Superior temporal gyrus (tissue), 1 donor: ENCODE results near the gene PPFIBP1.
"Not testable (repeated sequence)": the region's sequence is repeated elsewhere in the genome, so short reads cannot be mapped to it uniquely, and the experiment has no call there.

Experiments
- DNase-seq: peaks from one replicate; pipeline ENCODE4 v3.0.0-alpha.2; 2016; ENCODE audit errors: extremely low spot score

Gene PPFIBP1

DNA sequence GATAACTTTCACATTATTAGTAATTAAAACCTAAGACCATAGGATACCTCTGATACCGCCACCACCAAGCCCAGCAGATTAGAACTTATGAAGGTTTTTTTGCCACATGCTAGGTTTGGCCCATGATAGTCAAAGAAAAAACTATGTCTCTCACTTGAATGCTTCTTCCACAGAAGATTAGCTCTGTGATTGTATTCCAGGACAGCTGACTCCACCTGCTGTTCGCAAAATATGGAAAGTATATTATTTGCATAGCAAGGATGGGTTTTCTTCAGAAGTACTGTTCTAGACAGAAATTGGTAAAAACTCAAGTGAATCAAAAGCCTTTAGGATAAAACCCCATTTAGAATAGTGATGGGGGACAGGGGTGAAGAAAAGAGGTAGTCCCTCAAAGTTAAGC is 42.2 kb downstream of the PPFIBP1 start:
- peak; percentile 46 for DNase-seq

DNA sequence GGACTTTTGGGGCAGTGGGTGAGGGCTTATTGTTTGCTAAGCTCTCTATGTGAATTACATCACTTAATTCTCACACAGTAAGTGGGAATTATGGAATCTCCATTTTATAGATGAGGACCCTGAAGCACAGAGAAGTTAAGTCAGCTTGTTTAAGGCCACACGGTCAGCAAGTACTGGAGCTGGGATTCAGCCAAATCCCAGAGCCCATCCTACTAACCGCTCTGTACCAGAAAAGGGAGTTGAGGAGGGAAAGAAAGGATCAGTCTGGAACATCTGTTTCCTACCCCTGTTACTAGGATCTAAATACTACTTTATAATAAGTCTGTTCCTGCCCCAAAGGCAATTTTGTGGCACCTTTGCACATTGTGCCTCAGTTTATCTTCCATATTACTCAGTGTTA is 42.6 kb downstream of the PPFIBP1 start:
- no peak for DNase-seq

DNA sequence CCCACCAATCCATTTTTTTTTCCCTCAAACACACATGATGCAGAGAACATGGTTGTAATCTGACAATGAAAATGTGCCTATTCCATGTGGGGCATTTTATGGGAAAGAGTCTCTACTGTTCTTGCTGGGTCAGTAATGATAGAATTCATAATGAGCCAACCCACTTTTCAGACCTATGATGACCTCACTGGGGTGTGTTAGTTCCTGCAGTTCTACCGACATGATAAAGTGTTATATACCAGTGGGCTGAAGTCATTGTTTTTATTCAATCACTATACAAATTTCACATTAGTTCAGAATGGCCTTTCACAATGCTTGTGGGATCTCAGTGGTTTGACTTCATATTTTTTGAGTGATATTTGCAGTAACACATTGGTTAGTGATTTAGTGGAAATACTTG is 47.5 kb downstream of the PPFIBP1 start:
- no peak for DNase-seq

DNA sequence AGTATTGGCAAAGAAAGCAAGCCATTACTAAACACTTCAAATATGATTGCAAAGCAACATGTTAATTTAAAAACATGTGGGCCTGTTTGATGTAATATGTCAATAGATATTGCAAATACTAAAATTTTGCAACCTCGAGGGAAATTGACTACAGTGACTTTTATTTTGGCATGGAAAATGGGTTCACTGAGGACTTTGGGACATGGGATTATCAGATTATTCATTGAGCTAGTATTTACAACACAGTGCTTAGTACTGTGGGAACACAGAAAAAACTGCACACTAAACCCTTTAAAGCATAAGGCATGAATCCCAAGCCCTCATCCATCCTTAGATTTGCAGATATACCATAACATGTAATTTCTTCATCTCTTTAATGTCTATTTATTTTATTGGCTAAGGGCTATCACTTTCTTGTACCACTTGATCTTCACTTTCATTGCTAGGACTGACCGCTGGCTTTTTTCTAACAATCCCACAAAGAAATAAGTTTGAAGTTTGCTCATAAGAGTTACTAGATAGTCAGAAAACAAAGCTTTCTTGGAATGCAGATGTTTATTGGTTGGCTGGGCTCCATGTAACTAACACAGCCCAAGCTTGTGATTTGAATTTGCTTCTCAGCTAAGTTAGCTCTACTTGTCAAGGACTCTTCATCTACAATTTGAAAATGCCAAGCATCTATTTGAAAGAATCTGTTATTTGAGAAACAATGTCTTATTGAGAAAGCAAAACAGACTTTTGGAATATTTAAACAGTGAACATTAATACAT is 48.7 kb downstream of the PPFIBP1 start:
- DNase-seq, result no peak

DNA sequence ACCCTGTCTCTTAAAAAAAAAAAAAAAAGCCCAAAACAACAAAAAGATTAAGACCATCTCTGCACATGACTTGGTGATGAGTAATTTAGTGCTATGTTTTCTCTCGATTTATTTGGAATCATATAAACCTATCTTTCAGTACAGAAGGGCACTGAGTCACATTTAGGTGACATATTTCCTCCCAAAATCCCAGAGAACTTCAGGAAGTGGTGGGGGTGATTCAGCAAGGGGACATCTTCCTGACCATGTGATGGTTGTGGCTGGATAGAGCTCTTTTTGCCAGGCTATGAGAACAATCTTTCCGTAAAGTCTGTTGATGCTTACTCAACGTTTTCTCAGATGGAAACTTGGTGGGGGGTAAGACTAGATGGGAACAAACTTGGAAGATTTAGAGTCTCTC is 50.0 kb downstream of the PPFIBP1 start:
- DNase-seq, result no peak

- DNase-seq, result no peak
Measured at GRCh38 chr12:27575090-27575761, 51.2 kb downstream of the PPFIBP1 start.

DNA sequence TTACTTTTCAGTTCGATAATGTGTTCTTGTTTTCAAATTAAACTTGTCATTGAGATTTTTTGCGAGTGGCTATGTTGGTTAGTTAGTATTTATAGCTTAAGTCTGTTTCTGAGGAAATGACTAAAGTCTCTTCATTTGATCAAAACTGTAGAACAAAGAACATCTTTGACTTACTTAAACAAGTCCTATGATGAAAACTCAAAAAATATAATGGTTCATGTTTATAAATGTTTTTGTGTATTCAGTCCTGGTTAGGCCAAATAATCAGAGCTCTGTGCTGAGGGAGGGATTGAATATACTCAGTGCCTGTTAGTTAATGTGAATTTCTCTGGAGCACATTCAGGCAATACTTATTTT is 51.7 kb downstream of the PPFIBP1 start:
- peak; percentile 66 for DNase-seq

DNA sequence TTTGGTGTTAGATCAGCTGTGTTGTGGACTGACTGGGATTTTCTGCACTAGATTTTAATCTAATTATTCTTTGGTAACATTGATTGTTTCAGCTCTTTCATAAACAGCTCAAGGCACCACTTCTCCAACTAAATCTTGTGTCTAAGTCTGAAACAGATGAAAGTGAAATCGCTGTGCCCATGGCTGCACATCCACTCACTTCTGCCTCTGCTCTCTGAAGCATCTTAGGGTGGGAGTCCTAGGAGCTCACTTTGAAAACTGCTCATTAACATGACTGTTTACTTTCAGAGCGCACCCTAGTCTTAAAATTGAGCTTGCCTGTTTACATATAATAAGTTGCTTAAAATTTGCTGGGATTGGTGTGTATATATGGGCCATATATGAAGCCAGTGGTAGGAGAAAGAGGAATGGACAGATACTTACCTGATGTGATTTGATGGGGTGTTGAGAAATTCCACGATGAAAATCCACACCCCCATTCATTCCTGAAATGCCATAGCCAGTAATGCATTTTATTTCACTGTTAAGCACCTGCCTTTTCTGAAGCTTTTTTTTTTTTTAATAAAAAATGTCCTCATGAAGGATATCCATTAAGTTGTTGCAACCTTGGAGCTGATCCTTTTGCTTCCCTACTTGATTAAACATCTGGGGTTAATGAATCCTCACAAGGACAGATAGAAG is 52.8 kb downstream of the PPFIBP1 start:
- no peak for DNase-seq

- no peak for DNase-seq
Measured at GRCh38 chr12:27577688-27578087, 53.7 kb downstream of the PPFIBP1 start.

GRCh38 chr12:27578689-27579372 is 54.8 kb downstream of the PPFIBP1 start:
- no peak for DNase-seq

DNA sequence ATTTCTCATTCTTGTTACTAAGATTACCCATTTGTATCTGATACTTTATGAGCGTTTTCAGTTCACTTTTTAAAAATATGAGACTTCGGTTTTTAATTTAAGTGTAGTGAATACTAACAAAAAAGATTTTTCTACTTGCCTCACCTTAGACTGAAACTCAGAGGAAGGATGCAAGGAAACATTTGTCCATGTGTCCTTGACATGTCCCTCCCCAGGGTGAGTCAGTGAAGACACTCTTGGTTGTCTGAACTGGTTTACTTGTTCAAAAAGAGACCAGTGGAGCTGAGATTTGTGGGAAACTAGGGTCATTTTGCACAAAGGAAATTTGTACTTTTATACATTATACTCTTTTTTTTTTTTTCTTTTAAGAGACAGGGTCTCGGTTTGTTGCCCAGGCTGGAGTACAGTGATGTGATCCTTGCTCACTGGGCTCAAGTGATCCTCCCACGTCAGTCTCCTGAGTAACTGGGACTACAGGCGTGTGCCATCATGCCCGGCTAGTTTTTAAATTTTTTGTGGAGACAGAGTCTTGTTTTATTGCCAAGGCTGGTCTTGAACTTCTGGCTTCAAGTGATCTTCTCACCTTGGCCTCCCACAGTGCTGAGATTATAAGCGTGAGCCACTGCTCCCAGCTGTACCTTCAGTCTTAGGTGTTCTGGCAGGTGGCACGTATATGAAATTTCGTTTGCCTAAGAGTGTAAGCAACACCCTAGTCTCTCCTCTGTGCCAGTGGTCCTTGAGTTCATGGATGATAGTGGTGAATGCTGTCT is 56.7 kb downstream of the PPFIBP1 start:
- DNase-seq, result no peak

- DNase-seq, result not testable (repeated sequence)
Measured at GRCh38 chr12:27581331-27581671, 57.3 kb downstream of the PPFIBP1 start.

- peak; percentile 61 for DNase-seq
Measured at GRCh38 chr12:27581833-27582232, 57.8 kb downstream of the PPFIBP1 start.

GRCh38 chr12:27582445-27582844 is 58.4 kb downstream of the PPFIBP1 start:
- not testable (repeated sequence) for DNase-seq

GRCh38 chr12:27583057-27583797 is 59.2 kb downstream of the PPFIBP1 start:
- DNase-seq, result no peak

- DNase-seq, result no peak
Measured at GRCh38 chr12:27583981-27584380, 60.0 kb downstream of the PPFIBP1 start.

DNA sequence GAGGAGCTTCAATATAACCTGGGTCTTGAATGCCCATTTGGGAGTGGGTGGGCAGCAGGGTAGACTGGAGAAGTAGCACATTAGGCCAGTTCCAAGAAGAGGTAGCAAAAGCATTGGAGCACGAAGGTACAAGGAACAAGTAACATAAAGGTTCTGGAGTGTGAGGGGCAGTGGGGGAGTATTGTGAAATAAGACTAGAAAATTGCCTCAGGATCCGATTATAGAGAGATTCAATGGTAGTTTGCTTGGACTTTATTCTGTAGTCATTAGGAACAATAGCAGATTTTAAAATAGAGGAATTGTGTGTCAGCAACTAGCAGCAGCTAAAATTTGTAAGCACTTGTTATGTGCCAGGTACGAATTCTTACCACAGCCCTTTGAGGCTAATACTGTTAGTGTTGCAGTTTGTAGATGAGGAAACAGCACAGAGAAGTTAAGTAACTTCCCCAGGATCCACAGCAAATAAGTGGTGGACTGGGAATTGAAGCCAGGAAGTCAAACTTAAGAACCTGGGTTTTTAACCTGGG is 61.8 kb downstream of the PPFIBP1 start:
- DNase-seq, result no peak

DNA sequence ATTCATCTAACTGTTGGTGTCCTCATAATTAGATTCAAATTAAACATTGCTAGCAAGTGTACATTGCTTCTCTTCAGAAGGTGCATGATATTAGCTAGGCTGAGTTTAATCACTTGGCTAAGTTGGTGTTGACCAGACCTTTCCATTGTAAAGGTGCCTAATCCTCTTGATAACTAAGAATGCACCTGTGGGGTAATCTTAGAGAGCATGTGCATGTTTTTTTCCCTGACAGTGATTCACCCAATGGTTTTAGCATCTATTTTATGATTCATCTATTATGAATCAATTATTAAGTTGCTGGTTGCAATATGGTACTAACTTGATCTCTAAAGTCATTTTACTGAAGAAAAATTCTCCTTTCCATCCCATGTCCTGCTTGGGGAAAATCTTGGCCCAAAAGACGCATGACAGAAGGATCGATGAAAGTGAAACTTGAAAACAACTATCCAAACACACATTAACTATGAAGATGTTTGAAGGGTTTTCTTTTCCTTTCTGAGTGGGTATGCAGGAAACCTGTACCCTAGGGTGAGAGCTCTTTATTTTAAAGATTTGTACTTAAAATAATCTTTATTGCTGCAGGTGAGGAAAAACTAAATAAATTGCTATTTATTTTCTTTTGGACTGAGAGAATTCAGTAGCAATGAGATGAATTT is 64.2 kb downstream of the PPFIBP1 start:
- not testable (repeated sequence) for DNase-seq

DNA sequence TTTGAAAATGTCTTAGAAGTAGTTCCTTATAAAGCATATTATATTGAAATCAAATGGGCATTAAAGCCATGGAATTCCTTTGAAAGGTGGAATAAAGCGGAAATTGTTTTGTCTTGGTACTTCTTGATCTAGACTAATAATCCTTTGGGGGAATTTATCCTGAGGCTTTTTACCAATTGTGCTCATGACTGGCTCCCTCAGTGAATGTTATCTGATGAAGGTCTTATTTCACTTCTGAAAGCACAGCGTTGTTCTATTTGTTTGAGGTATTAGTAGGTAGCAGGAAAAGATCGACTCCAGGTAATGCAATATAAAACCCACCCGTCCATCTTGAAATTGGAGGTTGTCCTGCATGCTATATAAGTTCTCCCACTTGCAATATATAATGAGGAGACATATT is 64.8 kb downstream of the PPFIBP1 start:
- DNase-seq, result no peak

GRCh38 chr12:27589419-27589818 is 65.4 kb downstream of the PPFIBP1 start:
- no peak for DNase-seq
